IPS-11a (cell line): ENCODE results near the gene PRKAG2.
"Not testable (repeated sequence)": the region's sequence is repeated elsewhere in the genome, so short reads cannot be mapped to it uniquely, and the experiment has no call there.

Experiments used
- H3K4me3 ChIP-seq: one replicate; pipeline ENCODE4 v1.5.1; 2013; ENCODE audit warnings: low read depth, low read length, control low read depth

Gene PRKAG2

GRCh38 chr7:151790830-151791620, 85.9 kb downstream of the PRKAG2 start:
- no peak overlapping the region for H3K4me3 ChIP-seq

DNA sequence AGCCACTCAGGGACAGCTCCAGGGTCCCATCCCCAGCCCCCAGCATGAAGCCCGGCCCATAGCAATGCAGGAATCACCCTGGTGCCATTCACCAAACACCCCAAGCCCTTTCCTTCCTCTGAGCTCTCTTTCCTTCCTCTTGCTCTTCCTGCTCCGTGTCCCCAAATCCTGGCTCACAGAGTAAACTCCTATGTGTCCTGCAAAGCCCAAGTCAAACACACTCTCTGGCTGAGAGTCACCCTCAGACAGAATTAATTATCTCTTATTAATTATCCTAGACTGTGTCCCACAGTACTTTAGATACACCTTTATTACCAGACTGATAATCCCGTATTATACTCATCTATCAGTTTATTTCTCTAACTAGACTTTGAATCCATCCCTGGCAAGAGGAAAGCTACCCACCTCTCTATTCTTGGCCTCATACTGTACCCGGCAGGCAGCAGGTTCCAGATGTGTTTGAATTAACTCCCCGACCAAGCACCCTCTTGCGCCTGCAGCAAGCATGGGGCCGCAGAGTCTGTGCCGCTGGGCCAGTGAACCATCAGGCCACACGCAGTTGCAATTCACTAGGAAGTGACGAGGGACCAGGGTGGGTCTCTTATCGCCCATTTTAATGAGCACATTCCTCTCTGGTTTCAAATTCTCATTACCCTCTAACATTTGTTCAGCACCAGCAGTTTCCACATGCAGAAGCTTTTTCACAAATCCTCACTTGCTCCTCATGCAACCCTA, 86.7 kb downstream of the PRKAG2 start:
- H3K4me3 ChIP-seq = no peak overlapping the region

DNA sequence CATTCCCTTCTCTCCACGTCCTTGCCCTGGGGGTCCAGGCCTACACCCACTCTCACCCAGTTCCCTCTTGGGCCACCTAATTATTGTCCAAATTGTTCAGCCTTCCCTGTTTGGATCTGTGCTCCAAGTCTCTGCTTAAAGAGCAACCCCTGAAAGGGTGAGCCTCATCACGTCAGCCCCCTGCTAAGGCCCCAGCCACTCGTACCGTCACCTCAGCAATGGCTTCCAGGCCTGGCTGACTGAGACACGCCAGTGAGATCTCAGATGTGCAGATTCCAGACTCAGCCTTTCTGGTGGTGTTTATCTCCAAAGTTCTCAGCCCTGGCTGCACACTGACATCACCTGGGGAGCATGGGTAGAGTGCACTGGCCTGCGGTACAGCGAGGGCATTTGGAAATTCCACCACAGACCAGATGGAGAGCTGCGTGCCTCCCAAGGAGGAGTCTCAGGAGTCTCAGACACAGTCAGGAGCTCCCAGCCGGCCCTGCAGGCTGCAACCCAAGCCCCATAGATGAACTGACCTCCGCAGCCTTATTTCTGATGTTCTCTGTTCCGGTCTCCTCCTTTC, 87.5 kb downstream of the PRKAG2 start:
- no peak overlapping the region for H3K4me3 ChIP-seq

GRCh38 chr7:151787348-151787747, 89.6 kb downstream of the PRKAG2 start:
- H3K4me3 ChIP-seq = no peak overlapping the region

DNA sequence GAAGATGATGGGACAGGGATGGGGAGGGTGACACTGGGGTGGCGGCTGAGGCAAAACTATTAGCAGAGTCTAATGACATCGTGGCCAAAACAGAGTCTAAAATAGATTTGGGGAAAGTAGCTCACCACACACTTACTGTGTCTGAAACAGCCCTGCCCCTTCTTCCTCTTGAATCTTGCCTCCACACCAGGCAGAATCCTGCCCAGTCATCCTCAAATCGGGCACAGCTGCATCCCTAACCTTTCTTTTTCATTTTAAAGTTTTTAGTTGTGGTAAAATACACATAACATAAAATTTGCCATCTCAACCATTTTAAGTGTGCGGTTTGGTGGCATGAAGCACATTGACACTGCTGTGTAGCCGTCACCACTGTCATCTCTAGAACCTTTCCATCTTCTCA, 90.0 kb downstream of the PRKAG2 start:
- H3K4me3 ChIP-seq = no peak overlapping the region

- H3K4me3 ChIP-seq = no peak overlapping the region
Observed at GRCh38 chr7:151786241-151786640, 90.7 kb downstream of the PRKAG2 start.

DNA sequence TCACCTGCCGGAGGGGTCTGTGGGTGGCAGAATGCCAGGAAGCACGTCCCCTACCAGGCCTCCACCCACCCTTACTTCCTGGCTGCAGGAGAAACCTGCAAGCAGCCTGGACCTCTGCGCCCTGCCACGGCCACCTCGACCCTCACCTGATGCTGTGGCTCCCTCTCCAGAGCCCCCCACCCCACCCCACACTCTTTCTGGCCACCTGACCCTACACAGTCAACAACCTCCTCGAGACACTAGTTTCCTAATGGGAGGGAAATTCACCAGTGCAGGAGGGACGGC, 91.3 kb downstream of the PRKAG2 start:
- H3K4me3 ChIP-seq = no peak overlapping the region

DNA sequence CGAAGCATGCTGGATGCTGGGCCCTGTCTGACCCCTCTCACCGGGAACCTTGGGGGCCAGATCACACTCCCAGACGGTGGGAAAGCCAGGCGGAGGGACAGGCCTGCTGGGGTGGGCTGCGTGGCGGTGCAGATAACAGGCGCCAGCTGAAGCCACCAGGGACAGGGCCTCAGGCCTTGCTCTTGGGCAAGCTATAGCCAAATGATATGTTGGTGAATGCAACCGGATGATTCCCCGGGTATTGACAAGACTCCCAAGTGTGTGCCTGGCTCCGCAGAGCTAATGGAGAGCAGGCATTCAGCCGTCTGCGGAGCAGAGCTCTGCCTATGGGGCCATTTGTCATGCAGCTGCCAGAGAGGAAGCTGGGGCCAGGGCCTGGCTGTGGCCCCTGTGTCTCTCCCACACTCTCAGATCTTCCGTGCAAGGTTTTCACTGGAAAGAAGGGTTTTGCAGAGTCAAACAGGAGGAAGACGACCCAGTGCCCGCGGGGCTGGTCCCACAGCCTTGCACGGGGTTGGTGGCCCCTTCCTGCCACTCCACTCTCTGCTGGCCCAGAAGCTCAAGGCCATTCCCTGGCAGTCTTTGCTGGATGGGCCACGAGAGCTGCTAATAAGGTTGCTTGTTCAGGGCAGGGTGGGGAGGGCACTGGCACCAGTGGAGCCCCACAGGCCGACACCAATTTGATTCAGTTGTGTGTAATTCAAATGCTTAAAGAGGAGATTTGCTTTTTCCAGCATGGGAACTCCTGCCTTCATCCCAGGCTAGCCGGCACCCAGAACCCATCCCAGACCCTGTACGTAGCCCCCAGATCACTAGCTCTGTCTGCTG, 91.8 kb downstream of the PRKAG2 start:
- no peak overlapping the region for H3K4me3 ChIP-seq

DNA sequence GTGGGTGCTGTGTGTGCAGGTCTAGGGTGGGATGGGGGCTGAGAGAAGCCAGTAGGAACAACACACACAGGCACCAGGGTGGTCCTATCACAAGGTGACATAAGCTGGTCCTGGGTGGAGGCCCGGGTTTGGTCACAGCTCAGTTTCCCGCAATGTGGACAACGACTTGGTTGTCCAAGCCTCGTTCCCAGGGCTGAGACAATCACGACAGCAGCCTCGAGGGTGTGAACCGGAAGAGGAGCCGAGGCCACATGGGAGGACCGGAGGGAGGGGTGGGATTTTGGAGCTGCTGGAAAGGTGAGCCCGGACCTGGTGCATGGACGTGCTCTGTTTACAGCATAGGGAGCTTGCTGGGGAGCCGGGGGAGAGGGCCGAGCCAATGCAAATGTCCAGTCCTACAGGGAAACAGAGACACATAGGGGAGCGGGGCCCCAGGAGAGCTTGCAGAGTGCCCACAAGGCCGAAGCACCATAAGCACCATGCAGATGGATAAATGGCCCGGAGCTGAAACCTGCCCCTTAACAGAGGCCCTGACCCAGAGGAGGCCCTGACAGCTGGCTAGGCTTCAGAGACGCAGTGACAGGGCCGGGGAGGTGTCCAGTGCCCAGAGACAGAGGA, 92.8 kb downstream of the PRKAG2 start:
- H3K4me3 ChIP-seq = no peak overlapping the region

DNA sequence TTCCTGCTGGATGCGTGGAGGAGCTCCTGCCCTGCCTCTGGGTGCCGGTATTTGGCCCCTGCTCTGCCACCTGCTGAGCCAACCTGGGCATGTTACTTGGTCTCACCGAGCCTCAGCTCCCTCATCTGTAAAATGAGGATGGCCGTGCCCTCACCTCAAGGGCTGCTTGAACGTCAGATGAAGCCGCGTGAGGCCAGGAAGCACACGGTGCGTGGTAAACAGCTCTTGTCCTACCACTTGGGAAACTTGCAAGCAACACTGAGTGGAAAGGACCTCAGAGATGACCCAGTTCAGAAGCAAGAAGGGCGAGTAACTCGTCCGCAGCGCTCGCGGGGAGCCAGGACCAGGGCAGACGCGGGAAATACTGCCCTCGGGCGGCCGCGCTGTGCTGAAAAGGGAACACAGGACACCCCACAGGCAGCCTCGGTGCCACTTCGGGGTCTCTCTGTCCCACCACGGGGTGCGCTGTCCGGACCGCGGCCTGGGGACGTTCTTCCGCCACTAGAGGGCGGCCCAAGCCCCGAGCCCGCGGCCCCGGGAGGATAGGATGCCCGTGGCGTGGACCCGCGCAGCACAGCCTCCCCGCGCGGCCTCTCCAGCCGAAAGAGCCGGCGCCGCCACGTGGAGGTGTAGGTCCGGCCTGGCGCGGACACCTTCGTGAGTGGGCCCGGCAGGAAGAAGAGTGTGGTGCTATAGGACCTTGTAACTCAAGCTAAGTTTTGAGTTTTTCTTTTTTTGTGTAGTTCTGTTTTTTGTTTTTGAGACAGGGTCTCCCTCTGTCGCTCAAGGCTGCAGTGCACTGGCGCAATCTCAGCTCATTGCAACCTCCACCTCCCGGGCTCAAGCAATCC, 94.1 kb downstream of the PRKAG2 start:
- no peak overlapping the region for H3K4me3 ChIP-seq

DNA sequence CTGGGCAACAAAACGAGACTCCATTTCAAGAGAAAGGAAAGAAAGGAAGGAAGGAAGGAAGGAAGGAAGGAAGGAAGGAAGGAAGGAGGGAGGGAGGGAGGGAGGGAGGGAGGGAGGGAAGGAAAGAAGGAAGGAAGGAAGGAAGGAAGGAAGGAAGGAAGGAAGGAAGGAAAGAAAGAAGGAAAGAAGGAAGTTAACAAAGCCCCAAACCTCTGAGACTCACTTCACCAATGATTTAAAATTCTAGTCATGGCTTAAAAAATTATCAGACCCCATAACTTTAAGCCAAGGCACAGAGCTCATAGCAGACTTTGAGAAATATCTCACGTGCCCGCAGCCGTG, 94.7 kb downstream of the PRKAG2 start:
- not testable (repeated sequence) for H3K4me3 ChIP-seq

- no peak overlapping the region for H3K4me3 ChIP-seq
Observed at GRCh38 chr7:151781161-151781845, 95.6 kb downstream of the PRKAG2 start.

DNA sequence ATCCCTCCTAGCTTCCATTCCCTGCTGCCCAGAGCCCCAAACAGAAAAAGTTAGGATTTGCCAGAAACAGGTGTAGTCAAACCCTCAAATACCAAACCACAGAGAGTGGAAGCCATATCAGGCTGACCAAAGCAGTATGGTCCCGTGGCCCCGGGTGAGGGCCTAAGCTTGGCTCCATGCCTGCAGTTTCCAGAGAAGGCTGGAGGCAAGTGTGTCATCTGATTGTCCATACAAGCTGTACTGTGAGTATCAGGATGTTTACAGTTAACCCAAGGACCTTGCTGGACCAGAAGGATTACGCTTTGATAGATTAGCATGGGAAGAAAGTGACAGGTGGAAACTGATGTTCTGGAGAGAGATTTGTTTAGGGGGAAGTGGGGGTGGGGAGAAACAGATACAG, 96.3 kb downstream of the PRKAG2 start:
- no peak overlapping the region for H3K4me3 ChIP-seq

- H3K4me3 ChIP-seq = no peak overlapping the region
Observed at GRCh38 chr7:151779678-151780077, 97.2 kb downstream of the PRKAG2 start.

GRCh38 chr7:151779255-151779654, 97.7 kb downstream of the PRKAG2 start:
- H3K4me3 ChIP-seq = no peak overlapping the region

GRCh38 chr7:151777908-151778670, 98.8 kb downstream of the PRKAG2 start:
- no peak overlapping the region for H3K4me3 ChIP-seq

- H3K4me3 ChIP-seq = no peak overlapping the region
Observed at GRCh38 chr7:151777495-151777880, 99.4 kb downstream of the PRKAG2 start.

DNA sequence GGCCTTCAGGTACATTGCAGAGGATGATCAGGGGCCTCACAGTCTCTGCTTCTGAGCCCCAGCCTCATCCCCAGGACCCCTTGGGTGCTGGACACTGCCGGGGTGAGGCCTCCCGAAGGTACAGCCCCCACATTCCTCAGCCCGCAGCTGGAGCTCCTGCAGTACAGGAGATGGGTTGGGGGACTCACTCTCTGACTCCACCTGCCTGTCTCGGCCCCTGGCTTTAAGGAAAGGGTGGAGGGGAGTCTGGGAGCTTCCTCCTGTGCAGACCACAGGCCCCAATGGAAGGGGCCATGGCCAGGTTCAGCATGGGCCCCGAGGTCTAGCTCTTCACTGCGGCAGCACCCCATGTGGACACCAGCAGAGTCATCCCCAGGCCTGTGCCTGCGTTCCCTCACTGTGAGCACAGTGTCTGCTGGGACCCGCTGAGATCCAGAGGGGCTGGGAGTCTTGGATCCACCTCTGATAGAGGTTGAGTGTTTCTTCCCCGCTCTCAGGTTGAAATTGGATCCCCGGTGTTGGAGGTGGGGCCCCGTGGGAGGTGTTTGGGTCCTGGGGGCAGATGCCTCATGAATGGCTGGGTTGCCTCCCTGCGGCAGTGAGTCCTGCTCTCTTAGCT, 99.9 kb downstream of the PRKAG2 start:
- H3K4me3 ChIP-seq = no peak overlapping the region

DNA sequence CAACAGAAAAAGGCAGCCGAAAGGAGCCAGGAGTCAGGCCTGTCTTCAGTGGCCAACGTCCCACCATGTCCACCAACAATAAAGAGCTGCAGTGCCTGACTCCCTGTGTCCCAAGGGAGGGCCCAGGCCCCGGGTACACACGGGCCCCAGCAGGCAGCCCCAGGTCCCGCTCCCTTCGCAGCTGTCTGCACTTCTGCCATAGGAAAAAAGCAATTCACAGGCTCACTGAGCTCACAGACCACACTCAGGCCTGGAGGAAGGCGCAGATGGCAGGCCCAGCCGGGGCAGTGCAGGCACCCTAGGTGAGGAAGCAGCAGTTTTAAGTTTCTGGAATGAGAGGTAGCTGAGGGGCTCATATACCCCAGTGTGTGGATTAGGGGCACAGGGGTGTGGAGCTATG, 100.5 kb downstream of the PRKAG2 start:
- H3K4me3 ChIP-seq = no peak overlapping the region
